Activated CD4-positive, alpha-beta T cell treated with anti-CD3 and anti-CD28 coated beads, Interleukin-2, amount 50 U/mL, for 4 hours (primary cell): ENCODE data around the gene SYTL2.

Source experiments
- DNase-seq, 2 experiments: peaks; one replicate each; pipeline ENCODE4 v3.0.0-alpha.2; 2020

The SYTL2 gene

GRCh38 chr11:85723088-85723487 is 87.9 kb downstream of the SYTL2 start:
- DNase-seq = no peak

- DNase-seq = no peak
Measured at GRCh38 chr11:85721191-85721590, 89.8 kb downstream of the SYTL2 start.

GRCh38 chr11:85718991-85719807 is 91.7 kb downstream of the SYTL2 start:
- DNase-seq = no peak

GRCh38 chr11:85718126-85718943 is 92.6 kb downstream of the SYTL2 start:
- DNase-seq = no peak

GRCh38 chr11:85717429-85717828 is 93.5 kb downstream of the SYTL2 start:
- no peak for DNase-seq

GRCh38 chr11:85712953-85713352 is 98.0 kb downstream of the SYTL2 start:
- no peak for DNase-seq

GRCh38 chr11:85710917-85711316 is 100.0 kb downstream of the SYTL2 start:
- DNase-seq = no peak

GRCh38 chr11:85709941-85710702 is 100.8 kb downstream of the SYTL2 start:
- DNase-seq = no peak

- DNase-seq = no peak
Measured at GRCh38 chr11:85705800-85706199, 105.1 kb downstream of the SYTL2 start.

GRCh38 chr11:85704967-85705366 is 106.0 kb downstream of the SYTL2 start:
- DNase-seq = no peak

- DNase-seq = no peak
Measured at GRCh38 chr11:85699957-85700741, 110.8 kb downstream of the SYTL2 start.

- no peak for DNase-seq
Measured at GRCh38 chr11:85698195-85698594, 112.7 kb downstream of the SYTL2 start.

GRCh38 chr11:85697747-85698146 is 113.2 kb downstream of the SYTL2 start:
- no peak for DNase-seq

- no peak for DNase-seq
Measured at GRCh38 chr11:85695546-85695945, 115.4 kb downstream of the SYTL2 start.

GRCh38 chr11:85694385-85694980 is 116.5 kb downstream of the SYTL2 start:
- DNase-seq = no peak

GRCh38 chr11:85685820-85686459 is 125.0 kb downstream of the SYTL2 start, which contains the start of gene CCDC89:
Gene CCDC89, minus strand, starts transcription at chr11:85686195. Its CDS starts 65 bp downstream, at chr11:85686130.
- no peak for DNase-seq

- no peak for DNase-seq
Measured at GRCh38 chr11:85685125-85685819, 125.7 kb downstream of the SYTL2 start.

GRCh38 chr11:85682330-85683305 is 128.3 kb downstream of the SYTL2 start:
- peak; percentile 44 to 54 for DNase-seq

- no peak for DNase-seq
Measured at GRCh38 chr11:85680897-85681296, 130.0 kb downstream of the SYTL2 start.
